Ovary (tissue), 9 donors: ENCODE results near the gene DST. TPM values are rescaled to one million over a fixed set of nuclear protein-coding genes. Genes with fewer than 3 reads are reported as not detected.
A peak's percentile ranks its signal among the peaks of the same experiment; 100 is the strongest.

Experiments
- DNase-seq, 5 donors: peaks; one replicate each; pipeline ENCODE4 v3.0.0-alpha.2; 2019 to 2020
- H3K27ac ChIP-seq, 2 donors: fragments of 200-600 bp; one replicate each; pipeline versions ENCODE4 v1.5.1 to v1.8.0; 2019 to 2022
- H3K27me3 ChIP-seq: fragments of 200-600 bp; one replicate; pipeline ENCODE4 v1.8.0; 2022
- H3K36me3 ChIP-seq: fragments of 200-600 bp; sonication (generic); one replicate; pipeline ENCODE4 v1.5.1; 2019
- H3K4me1 ChIP-seq: one replicate; pipeline ENCODE4 v1.8.1; 2013; ENCODE audit warnings: mild to moderate bottlenecking, moderate library complexity; ENCODE audit not compliant: insufficient read depth
- H3K4me3 ChIP-seq: fragments of 200-600 bp; sonication (generic); one replicate; pipeline ENCODE4 v1.5.1; 2017
- H3K9me3 ChIP-seq, 2 donors: fragments of 200-600 bp in 1 of 2; sonication (generic) in 1 of 2; one replicate each; pipeline versions ENCODE4 v1.5.1 to v1.8.1; 2013 to 2019; ENCODE audit warnings: mild to moderate bottlenecking in 1 of 2, moderate library complexity in 1 of 2
- CTCF ChIP-seq, 3 donors: fragments of 450-650 bp in 2 of 3; fragments of 200-600 bp in 1 of 3; IDR thresholded peaks; one replicate each; pipeline versions ENCODE4 v1.5.1 to v1.8.0; 2016 to 2022; ENCODE audit warnings: antibody characterized with exemption in 3 of 3, mild to moderate bottlenecking in 1 of 3
- EP300 ChIP-seq: sonication (generic); formaldehyde crosslinking; IDR thresholded peaks from one replicate; pipeline ENCODE4 v1.6.1; 2017; ENCODE audit warnings: antibody characterized with exemption
- POLR2A ChIP-seq: fragments of 450-650 bp; IDR thresholded peaks from one replicate; pipeline ENCODE4 v1.6.1; 2017; ENCODE audit warnings: antibody characterized with exemption, mild to moderate bottlenecking, moderate library complexity
- WGBS, 3 donors: extraction: QIAGEN DNeasy Blood & Tissue Kit in 1 of 3; methylation state at CpG; one replicate each; pipeline versions ENCODE4 v1.1.5 to v1.1.7; 2013 to 2017; 5-methylcytosine and 5-hydroxymethylcytosine counted together
- intact Hi-C, 4 donors: fragments of 100-400 bp; cut with DNase I; formaldehyde crosslinking; loops; one replicate each; pipeline versions ENCODE4 v1.11.0 to v1.15.1; 2022 to 2023
- polyA plus RNA-seq, 2 donors: library from polyadenylated mRNA; stranded (reverse); fragments of 200-250 nt in 1 of 2; fragments of 350-450 nt in 1 of 2; fragmentation: Illumina TruSeq in 1 of 2; extraction: RNeasy Lipid Tissue Mini Kit (QIAGEN cat#74804) in 1 of 2; gene quantifications; one replicate each; pipeline ENCODE4 v1.2.3, GENCODE V29; 2013 to 2014
- total RNA-seq, 7 donors: library from RNA; depleted of rRNA in 2 of 7; stranded (reverse); fragments of >200 nt in 2 of 7; fragmentation: NEBNext Ultra II Directional in 3 of 7; extraction: Animal tissue kit (Norgen Biotek cat#: 25700) in 3 of 7; gene quantifications; one replicate each; pipeline versions ENCODE4 v1.1.0 to v1.2.4, GENCODE V29; 2016 to 2023
- donor health status: DM: no; HTN: no; CAD: no; lungs with moderate emphysema.
- donor health status: DM: no; HTN: no; CAD: no.
- donor health status: Bipolar disorder and iron deficiency.
- donor health status: DM: yes; HTN: yes; CAD: no.
- donor health status: DM: no; HTN: no; CAD: no.
- donor health status: DM: yes; HTN: yes; CAD: no.

The DST gene
- total and polyA plus RNA-seq, 9 donors: 124 to 290 (median 174) TPM

GRCh38 chr6:56541030-56541600 is 101.6 kb downstream of the DST start:
- intact Hi-C loops: loop anchor here in 2 of 4 donors (5.0 kb wide), 2 partner anchors 34 to 179 kb away; no protein-coding TSS in a partner anchor
- H3K4me3 ChIP-seq: peak overlapping the region; percentile 61
- DNase-seq: no peak

DNA sequence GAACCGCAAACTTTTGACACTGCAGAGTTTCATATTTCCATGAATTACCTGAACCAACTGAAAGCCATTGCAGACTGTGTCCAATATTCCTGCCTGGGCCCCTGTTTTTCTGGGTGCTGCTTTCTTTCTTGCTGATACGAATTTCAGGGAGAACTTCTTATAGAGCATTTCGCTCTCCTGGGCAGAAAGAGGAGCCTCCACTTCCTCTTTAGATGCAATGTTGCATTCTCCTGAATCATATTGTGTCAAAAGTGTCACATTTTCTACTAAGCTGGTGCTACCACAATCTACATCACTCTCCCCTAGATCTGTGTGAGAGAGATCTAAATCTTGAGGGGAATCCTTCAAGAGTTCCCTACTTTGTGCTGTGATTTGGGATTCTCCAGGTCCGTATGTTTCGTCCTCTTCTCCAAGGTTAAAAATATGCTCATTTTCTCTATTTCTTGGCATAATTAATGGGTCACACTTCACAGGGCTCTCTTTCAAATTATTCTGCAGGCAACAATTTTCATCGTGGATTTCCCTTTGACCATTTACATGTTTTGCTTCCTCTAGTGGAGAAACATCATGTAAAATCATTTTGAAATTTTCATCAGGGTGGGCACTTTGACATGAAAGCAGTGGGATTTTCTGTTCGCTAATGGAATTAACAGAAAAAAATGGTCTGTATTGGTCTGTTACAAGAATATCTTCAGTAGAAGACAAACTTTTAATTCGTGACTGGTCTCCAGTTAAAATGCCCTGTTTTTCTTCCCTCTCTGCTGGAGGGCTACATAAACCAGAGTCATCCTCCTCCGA is 102.3 kb downstream of the DST start:
- Histone ChIP-seq H3K36me3 (no peaks in the 10 kb centered on the region), H3K9me3 (no peaks in the 10 kb centered on the region), H3K27me3 (no peaks in the 10 kb centered on the region), H3K4me1 (peaks cover 3% of the 10 kb centered on the region), H3K27ac (peak overlapping the region; percentile 76 to 93), H3K4me3 (peak overlapping the region; percentile 61)
- peak in 1 of 3 donors; percentile 14 for TF ChIP-seq CTCF (IDR thresholded peaks at IDR 0.05)
- TF ChIP-seq POLR2A: no peak
- intact Hi-C loops: loop anchor here in 2 of 4 donors (5.0 kb wide), 2 partner anchors 33 to 178 kb away; no protein-coding TSS in a partner anchor
- DNase-seq: no peak
- 20 to 33% (median 26%) methylated on average over 9 of the region's 9 CpGs for WGBS, 3 donors

More at GRCh38 chr6:56541030-56541600, 101.6 kb downstream of the DST start:
- Histone ChIP-seq H3K27me3 (no peaks in the 10 kb centered on the region), H3K4me1 (peaks cover 3% of the 10 kb centered on the region), H3K9me3 (no peaks in the 10 kb centered on the region), H3K27ac (peak overlapping the region; percentile 76 to 93), H3K36me3 (no peaks in the 10 kb centered on the region)
- 9 to 28% (median 27%) methylated on average over 11 of the region's 11 CpGs for WGBS, 3 donors
- TF ChIP-seq EP300: no peak
- no peak for TF ChIP-seq CTCF (IDR thresholded peaks at IDR 0.05)

DNA sequence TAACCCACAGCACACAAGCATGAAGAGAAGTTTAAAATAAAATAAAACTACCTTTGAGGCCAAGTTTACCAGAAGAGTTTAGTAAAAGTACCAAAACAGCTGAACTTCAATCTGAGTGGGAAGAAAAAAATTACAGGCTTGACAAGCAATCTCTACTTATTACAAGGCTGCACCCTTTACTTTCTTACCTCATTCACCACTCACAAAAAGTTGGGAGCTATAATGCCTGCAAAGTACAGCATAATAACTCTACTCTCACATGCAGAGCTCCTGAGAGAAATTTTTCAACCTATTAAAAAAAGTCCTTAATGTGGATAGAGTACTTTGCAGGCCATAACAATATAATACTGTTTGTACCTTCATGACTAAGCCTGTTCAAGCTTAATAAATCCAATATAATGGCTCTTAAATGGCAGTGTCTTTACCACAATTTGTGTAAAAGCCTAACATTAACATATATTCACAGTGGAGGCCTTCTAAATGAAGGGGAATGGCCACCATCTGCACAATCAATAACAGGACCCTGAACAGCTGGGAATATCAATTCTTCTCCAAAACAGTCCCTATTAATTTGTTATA is 103.1 kb downstream of the DST start:
- intact Hi-C loops: loop anchor here in 2 of 4 donors (5.0 kb wide), 2 partner anchors 32 to 177 kb away; no protein-coding TSS in a partner anchor
- TF ChIP-seq POLR2A (no peak), CTCF (IDR thresholded peaks at IDR 0.05) (no peak), EP300 (no peak)
- H3K27ac ChIP-seq: peak overlapping the region in 1 of 2 donors; percentile 93
- H3K9me3 ChIP-seq: no peaks in the 10 kb centered on the region
- no peaks in the 10 kb centered on the region for H3K27me3 ChIP-seq
- H3K36me3 ChIP-seq: no peaks in the 10 kb centered on the region
- no peak for DNase-seq
- peak overlapping the region; percentile 61 for H3K4me3 ChIP-seq
- peaks cover 3% of the 10 kb centered on the region for H3K4me1 ChIP-seq

DNA sequence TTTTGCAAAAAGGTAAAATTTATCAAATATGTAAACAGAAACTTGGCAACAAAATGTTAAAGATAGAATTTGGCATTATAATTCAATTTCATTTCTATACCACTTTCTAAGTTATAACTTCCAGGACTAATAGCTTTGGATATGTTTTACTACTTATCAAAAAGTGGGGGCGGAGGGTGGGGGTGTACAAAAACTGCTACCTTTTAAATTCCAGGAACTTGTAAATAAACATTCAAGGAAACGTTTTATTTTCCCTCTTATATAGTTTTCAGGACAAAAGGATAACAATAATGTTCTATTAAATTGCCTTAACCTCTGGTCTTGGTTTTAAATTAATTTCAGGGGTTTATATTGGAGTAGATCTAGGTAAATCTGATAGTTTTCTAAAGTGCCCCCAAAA is 103.8 kb downstream of the DST start:
- peak overlapping the region; percentile 61 for H3K4me3 ChIP-seq
- H3K27me3 ChIP-seq: no peaks in the 10 kb centered on the region
- no peak for DNase-seq
- TF ChIP-seq CTCF (IDR thresholded peaks at IDR 0.05) (no peak), POLR2A (no peak), EP300 (no peak)
- peak overlapping the region in 1 of 2 donors; percentile 93 for H3K27ac ChIP-seq
- H3K9me3 ChIP-seq: no peaks in the 10 kb centered on the region
- peaks cover 3% of the 10 kb centered on the region for H3K4me1 ChIP-seq
- 30 to 42% (median 35%) methylated on average over 2 of the region's 2 CpGs for WGBS, 3 donors
- no peaks in the 10 kb centered on the region for H3K36me3 ChIP-seq
- intact Hi-C loops: no loop called here
